OCI-LY1 (cell line): ENCODE data around the gene LRP5.

Experiments used
- H2AFZ ChIP-seq: fragments of 200-600 bp; sonication (generic), shearing (Covaris generic); 2 replicates; pipeline ENCODE4 v1.6.0; 2014; ENCODE audit warnings: antibody characterized with exemption, mild to moderate bottlenecking, low read length
- H3F3A ChIP-seq: fragments of 200-600 bp; sonication (generic), shearing (Covaris generic); 2 replicates; pipeline ENCODE4 v1.6.0; 2014; ENCODE audit warnings: mild to moderate bottlenecking, antibody characterized with exemption, low read length, moderate library complexity; ENCODE audit not compliant: insufficient read depth
- H3K27ac ChIP-seq: fragments of 200-600 bp; sonication (generic); 2 replicates; pipeline ENCODE4 v1.5.1; 2014; ENCODE audit warnings: low read length, mixed run types, mild to moderate bottlenecking, low read depth; ENCODE audit not compliant: poor library complexity, severe bottlenecking
- H3K27me3 ChIP-seq: fragments of 200-600 bp; sonication (generic); 2 replicates; pipeline ENCODE4 v1.6.0; 2014; ENCODE audit warnings: antibody characterized with exemption, mild to moderate bottlenecking, low read length, moderate library complexity; ENCODE audit not compliant: insufficient read depth
- H3K36me3 ChIP-seq: fragments of 200-600 bp; sonication (generic); 2 replicates; pipeline ENCODE4 v1.6.1; 2014; ENCODE audit warnings: mild to moderate bottlenecking, antibody characterized with exemption, low read length, moderate library complexity, mixed read lengths; ENCODE audit not compliant: insufficient read depth
- H3K4me1 ChIP-seq: fragments of 200-600 bp; sonication (generic); 2 replicates; pipeline ENCODE4 v1.5.1; 2014; ENCODE audit warnings: mild to moderate bottlenecking, low read length, moderate library complexity; ENCODE audit not compliant: insufficient read depth, severe bottlenecking
- H3K4me2 ChIP-seq: fragments of 200-600 bp; sonication (generic), shearing (Covaris generic); 2 replicates; pipeline ENCODE4 v1.6.1; 2014; ENCODE audit warnings: low read length
- H3K4me3 ChIP-seq: fragments of 200-600 bp; sonication (generic); 2 replicates; pipeline ENCODE4 v1.5.1; 2014; ENCODE audit warnings: low read length, low read depth, mild to moderate bottlenecking, mixed read lengths; ENCODE audit not compliant: poor library complexity, severe bottlenecking
- H3K79me2 ChIP-seq: fragments of 200-600 bp; shearing (Covaris generic); 2 replicates; pipeline ENCODE4 v1.6.1; 2016; ENCODE audit warnings: mixed run types, low read length, mixed read lengths; ENCODE audit not compliant: insufficient read depth
- H3K9ac ChIP-seq: fragments of 200-600 bp; sonication (generic), shearing (Covaris generic); 2 replicates; pipeline ENCODE4 v1.6.1; 2014; ENCODE audit warnings: mild to moderate bottlenecking, low read length, mixed read lengths
- H3K9me2 ChIP-seq: fragments of 200-600 bp; sonication (generic), shearing (Covaris generic); 2 replicates; pipeline ENCODE4 v1.6.1; 2014; ENCODE audit warnings: low read depth, mild to moderate bottlenecking, low read length, mixed read lengths
- H3K9me3 ChIP-seq: fragments of 200-600 bp; shearing (Covaris generic); 2 replicates; pipeline ENCODE4 v1.6.1; 2014; ENCODE audit warnings: low read length, mixed read lengths
- H4K20me1 ChIP-seq: fragments of 200-600 bp; sonication (generic), shearing (Covaris generic); 2 replicates; pipeline ENCODE4 v1.6.0; 2016; ENCODE audit warnings: mild to moderate bottlenecking, low read length; ENCODE audit not compliant: insufficient read depth
- EZH2 ChIP-seq: fragments of 200-600 bp; sonication (generic), shearing (Covaris generic); IDR thresholded peaks from 2 replicates; pipeline ENCODE4 v1.8.0; 2017; ENCODE audit warnings: borderline replicate concordance, mixed run types, mild to moderate bottlenecking, antibody characterized with exemption, low read length, moderate library complexity, mixed read lengths
- TF ChIP-seq, protein P1 (sequence below): fragments of 200-600 bp; sonication (generic), shearing (Covaris generic); IDR thresholded peaks from 2 replicates; pipeline ENCODE4 v1.5.1; 2017; ENCODE audit warnings: mild to moderate bottlenecking, antibody characterized with exemption, low read length, moderate library complexity, mixed read lengths

The LRP5 gene

DNA sequence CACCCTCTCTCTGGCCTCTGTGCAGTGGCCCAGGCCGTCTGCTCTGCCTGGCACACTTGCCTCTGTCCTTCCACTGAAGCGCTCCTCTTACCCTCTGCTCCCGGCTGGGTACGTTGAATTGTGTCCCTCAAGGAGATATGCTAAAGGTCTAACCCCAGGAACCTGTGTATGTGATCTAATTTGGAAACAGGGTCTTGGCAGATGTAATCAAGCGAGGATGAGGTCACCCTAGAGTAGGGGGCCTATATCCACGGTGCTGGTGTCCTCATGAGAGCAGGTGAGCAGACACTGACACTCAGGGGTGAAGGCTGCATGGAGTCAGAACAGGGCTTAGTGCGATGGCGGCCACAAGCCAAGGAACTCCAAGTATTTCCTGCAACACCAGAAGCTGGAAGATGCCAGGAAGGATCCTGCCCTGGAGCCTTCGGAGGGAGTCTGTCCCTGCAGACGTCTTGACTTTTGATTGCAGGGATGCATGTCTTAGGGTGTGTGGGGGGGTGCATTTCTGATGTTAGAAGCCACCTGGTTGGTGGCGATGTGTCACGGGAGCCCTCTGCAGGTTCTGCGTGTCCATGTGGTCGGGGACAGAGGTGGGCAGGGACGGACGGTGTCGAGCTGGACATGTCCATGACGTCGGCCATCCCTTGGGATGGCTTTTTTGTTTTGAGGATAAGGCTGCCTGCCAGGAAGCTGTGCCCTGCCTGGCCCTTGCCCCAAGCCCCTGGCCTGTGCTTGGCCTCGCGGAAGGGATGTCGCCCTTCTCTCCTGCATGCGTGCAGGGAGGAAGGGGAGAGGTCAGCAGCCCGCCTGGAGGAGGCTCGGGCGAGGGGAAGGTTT, 68.6 kb downstream of the LRP5 start:
- H3K4me3 ChIP-seq = no peak overlapping the region

DNA sequence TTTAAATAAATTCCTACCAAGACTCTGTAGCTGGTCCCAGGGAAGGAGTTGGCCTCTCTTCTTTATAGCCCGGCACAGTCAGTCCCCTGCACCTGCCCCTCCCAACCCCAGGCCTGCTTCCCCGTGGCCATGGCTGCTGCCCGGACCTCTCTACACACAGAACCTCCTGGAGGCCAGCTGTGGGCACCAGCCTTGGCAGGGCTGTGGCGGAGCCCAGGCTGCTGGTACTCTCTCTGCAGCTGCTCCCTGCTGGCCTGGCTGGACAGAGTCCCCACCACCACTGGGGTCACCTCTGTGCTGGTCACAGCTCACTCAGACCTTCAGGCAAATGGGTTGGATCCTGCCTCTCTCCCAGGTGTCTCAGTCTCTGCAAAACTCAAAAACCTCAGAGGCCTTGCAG, 69.3 kb downstream of the LRP5 start:
- H3K27me3 ChIP-seq = peaks cover 7% of the 10 kb centered on the region; the same call in 1 of the 2 replicates
- H3K9me2 ChIP-seq = no peaks in the 10 kb centered on the region
- TF ChIP-seq EZH2 = no peak
- TF ChIP-seq, protein P1, sequence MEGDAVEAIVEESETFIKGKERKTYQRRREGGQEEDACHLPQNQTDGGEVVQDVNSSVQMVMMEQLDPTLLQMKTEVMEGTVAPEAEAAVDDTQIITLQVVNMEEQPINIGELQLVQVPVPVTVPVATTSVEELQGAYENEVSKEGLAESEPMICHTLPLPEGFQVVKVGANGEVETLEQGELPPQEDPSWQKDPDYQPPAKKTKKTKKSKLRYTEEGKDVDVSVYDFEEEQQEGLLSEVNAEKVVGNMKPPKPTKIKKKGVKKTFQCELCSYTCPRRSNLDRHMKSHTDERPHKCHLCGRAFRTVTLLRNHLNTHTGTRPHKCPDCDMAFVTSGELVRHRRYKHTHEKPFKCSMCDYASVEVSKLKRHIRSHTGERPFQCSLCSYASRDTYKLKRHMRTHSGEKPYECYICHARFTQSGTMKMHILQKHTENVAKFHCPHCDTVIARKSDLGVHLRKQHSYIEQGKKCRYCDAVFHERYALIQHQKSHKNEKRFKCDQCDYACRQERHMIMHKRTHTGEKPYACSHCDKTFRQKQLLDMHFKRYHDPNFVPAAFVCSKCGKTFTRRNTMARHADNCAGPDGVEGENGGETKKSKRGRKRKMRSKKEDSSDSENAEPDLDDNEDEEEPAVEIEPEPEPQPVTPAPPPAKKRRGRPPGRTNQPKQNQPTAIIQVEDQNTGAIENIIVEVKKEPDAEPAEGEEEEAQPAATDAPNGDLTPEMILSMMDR = no peak
- H3K4me3 ChIP-seq = no peak overlapping the region
- H4K20me1 ChIP-seq = no peaks in the 10 kb centered on the region
- no peaks in the 10 kb centered on the region for H3K9me3 ChIP-seq
- no peak overlapping the region for H2AFZ ChIP-seq
- H3F3A ChIP-seq = no peaks in the 10 kb centered on the region
- H3K4me1 ChIP-seq = peaks cover 11% of the 10 kb centered on the region
- H3K4me2 ChIP-seq = no peak overlapping the region
- no peak overlapping the region for H3K27ac ChIP-seq
- H3K9ac ChIP-seq = no peak overlapping the region
- H3K36me3 ChIP-seq = no peaks in the 10 kb centered on the region
- no peaks in the 10 kb centered on the region for H3K79me2 ChIP-seq

More for the DNA sequence above, 68.6 kb downstream of the LRP5 start:
- H4K20me1 ChIP-seq = no peaks in the 10 kb centered on the region
- no peaks in the 10 kb centered on the region for H3K9me3 ChIP-seq
- H3F3A ChIP-seq = no peaks in the 10 kb centered on the region
- no peak overlapping the region for H2AFZ ChIP-seq
- H3K4me2 ChIP-seq = peak overlapping the region; percentile 40; the same call in 1 of the 2 replicates
- peaks cover 7% of the 10 kb centered on the region; the same call in 1 of the 2 replicates for H3K27me3 ChIP-seq
- peaks cover 11% of the 10 kb centered on the region for H3K4me1 ChIP-seq
- TF ChIP-seq, protein P1 = no peak
- TF ChIP-seq EZH2 = no peak
- H3K9me2 ChIP-seq = no peaks in the 10 kb centered on the region
- H3K9ac ChIP-seq = no peak overlapping the region
- H3K36me3 ChIP-seq = no peaks in the 10 kb centered on the region
- H3K79me2 ChIP-seq = no peaks in the 10 kb centered on the region
- H3K27ac ChIP-seq = no peak overlapping the region

DNA sequence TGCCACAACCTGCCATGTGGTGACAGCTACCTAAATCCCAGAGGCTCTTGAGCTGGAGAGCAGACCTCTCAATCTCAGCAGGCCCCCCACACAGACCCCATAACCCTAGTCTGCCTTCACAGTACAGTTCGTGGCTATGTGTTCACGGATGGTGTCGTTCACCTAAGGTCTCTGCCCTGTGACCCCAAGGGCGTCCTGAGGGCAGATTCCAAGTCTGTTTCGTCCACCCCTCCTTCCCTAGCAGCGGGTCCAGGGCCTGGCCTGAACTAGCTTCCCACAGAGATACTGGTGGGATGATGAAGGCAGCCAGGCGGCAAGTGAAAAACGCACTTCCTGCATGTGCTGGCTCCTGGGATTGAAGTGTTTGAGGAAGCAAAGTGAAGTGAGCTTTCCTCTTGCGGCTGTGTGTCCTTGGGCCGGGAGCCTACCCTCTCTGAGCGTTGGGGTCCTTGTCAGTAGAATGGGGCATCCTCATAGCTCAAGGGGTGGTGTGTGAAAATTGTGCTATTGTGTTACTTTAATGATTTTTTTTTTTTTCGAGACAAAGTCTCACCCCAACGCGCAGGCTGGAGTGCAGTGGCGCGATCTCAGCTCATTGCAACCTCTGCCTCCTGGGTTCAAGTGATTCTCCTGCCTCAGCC, 70.1 kb downstream of the LRP5 start:
- Histone ChIP-seq H4K20me1 (no peaks in the 10 kb centered on the region), H3K4me2 (no peak overlapping the region), H3K9ac (no peak overlapping the region)

More for the DNA sequence above, 70.1 kb downstream of the LRP5 start:
- H3F3A ChIP-seq = no peaks in the 10 kb centered on the region
- no peak for TF ChIP-seq EZH2
- TF ChIP-seq, protein P1 = no peak
- H3K9me3 ChIP-seq = no peaks in the 10 kb centered on the region
- peaks cover 5% of the 10 kb centered on the region; the same call in 1 of the 2 replicates for H3K27me3 ChIP-seq
- H3K79me2 ChIP-seq = no peaks in the 10 kb centered on the region
- H3K36me3 ChIP-seq = no peaks in the 10 kb centered on the region
- no peak overlapping the region for H3K27ac ChIP-seq
- no peak overlapping the region for H2AFZ ChIP-seq
- H3K4me1 ChIP-seq = peaks cover 11% of the 10 kb centered on the region
- no peak overlapping the region for H3K4me3 ChIP-seq
- no peaks in the 10 kb centered on the region for H3K9me2 ChIP-seq
